DMS53 treated with DMSO at 0.1 percent for 48 hours (cell line): ENCODE measurements around the gene FAM76B.

ENCODE experiments used
- DNase-seq: peaks from one replicate; lab custom pipeline; 2025; ENCODE audit not compliant: unreplicated experiment; lab: John Stamatoyannopoulos, UW

The FAM76B gene

DNA sequence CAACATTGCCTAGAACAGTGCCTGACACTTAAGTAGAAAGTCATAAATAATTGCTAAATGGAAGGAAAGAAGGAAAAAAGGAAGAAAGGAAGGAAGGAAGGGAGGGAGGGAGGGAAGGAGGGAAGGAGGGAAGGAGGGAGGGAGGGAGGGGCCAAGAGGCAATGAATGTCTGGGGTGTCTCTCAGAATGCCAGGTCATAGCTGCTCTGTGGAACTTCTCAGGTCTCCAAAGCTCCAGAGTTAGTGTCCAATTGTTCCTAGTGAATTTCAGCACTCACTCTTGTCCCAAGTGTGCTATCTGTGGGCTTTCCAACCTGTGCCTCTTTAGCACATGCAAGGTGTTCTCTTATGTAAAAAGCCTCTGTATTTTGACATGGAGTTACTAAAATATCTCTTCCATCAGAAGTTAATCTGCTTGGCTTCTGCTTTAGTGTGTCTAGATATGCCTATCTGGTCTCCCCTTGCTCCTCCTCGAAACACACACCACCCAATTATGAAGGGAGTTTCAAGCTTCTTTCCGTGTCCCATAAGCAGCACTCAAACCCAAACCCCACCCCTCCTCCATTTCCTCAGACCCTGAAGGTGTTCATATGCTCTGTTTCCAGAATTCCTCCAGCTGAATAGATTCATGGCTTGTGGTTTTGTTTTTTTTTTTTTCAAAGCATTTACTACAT lies 56.5 kb downstream of the FAM76B start:
- no peak for DNase-seq

DNA sequence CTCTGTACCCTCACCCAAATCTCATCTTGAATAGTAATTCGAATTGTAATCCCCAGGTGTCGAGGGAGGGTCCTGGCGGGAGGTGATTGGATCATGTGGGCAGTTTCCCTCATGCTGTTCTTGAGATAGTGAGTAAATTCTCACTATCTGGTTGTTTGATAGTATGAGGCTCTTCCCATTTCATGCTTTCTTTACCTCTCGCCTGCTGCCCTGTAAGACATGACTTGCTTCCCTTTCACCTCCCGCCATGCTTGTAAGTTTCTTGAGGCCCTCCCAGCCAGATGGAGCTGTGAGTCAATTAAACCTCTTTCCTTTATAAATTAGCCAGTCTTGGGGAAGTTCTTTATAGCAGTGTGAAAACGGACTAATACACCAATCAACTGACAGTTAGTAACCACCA lies 60.1 kb downstream of the FAM76B start:
- DNase-seq, result no peak

- no peak for DNase-seq
These were observed 60.8 kb downstream of the FAM76B start for GRCh38 chr11:95728790-95729189.

- DNase-seq, result no peak
These were observed 61.5 kb downstream of the FAM76B start for GRCh38 chr11:95728094-95728493.

GRCh38 chr11:95727620-95728019 lies 62.0 kb downstream of the FAM76B start:
- DNase-seq, result no peak

- no peak for DNase-seq
These were observed 62.5 kb downstream of the FAM76B start for GRCh38 chr11:95727111-95727510.

DNA sequence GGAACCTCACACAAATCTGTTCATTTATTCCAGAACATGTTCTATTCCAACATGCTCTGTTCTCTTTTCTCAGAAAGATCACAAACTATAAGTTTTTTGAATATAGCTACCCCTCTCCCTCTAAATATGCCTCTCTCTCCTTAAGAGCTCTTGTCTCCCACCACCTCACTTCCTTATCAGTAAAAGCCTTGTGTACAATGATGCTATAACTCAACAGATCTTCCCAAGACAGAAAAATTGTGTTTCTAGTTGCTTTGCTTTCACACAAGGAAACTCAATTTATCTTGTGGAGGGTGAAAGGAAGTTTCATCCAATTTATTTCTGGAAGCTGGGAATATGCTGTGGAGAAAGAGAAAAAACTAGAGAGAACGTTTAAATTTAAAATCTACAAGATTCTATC lies 64.4 kb downstream of the FAM76B start:
- no peak for DNase-seq

DNA sequence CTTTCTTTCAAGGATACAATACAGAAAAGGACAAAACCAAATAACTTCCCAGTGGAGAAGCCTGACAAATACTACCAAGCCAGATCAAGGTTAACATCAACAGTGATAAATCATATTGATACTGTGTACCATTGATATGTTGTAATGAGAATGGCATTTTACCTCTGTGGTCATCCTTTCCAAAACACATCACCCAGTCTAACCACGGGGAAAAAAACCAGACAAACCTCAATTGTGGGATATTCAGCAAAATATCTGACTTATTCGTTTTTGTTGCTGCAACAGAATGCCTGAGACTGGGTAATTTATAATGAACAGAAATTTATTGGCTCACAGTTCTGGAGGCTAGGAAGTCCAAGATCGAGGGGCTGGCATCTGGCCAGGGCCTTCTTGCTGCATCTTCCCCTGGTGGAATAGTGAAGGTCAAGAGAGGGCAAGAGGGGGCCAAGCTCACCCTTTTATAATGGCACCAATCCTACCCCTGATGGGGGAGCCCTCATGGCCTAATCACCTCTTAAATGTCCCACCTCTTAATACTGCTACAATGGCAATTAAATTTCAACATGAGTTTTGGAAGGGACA lies 66.1 kb downstream of the FAM76B start:
- DNase-seq, result no peak

DNA sequence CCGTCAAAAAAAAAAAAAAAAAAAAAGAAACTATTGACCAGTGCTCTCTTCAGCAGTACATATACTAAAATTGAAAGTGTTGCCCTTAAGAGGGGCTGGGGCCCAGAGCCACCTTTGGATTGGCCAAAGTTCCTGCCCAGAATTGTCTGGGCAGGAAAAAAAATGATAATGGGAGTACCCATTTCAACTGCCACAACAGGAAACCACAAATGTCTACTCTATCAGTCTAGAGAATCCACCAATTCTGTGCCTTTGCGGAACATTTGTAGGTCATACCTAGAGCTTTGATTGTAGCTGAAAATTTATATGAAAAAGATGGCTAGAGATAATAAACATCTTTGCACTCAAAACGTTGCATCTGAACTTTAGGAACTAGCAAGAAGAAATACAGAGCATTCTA lies 69.4 kb downstream of the FAM76B start:
- no peak for DNase-seq
